HUES64 (cell line): Measurements from ENCODE around the gene VPS54.
A peak's percentile ranks its signal among the peaks of the same experiment; 100 is the strongest.
"Not testable (repeated sequence)": the region's sequence is repeated elsewhere in the genome, so short reads cannot be mapped to it uniquely, and the experiment has no call there.

Source experiments
- H3K27ac ChIP-seq: 2 replicates; pipeline ENCODE4 v1.7.0; 2013; ENCODE audit warnings: low read depth, low read length, inconsistent platforms
- H3K27me3 ChIP-seq: 2 replicates; pipeline ENCODE4 v1.6.1; 2013; ENCODE audit warnings: mild to moderate bottlenecking, low read length; ENCODE audit not compliant: insufficient read depth
- H3K36me3 ChIP-seq: 2 replicates; pipeline ENCODE4 v1.6.1; 2013; ENCODE audit warnings: mild to moderate bottlenecking, low read length; ENCODE audit not compliant: insufficient read depth
- H3K4me1 ChIP-seq: 2 replicates; pipeline ENCODE4 v1.6.1; 2013; ENCODE audit warnings: mild to moderate bottlenecking, low read length, moderate library complexity; ENCODE audit not compliant: insufficient read depth
- H3K4me3 ChIP-seq: 2 replicates; pipeline ENCODE4 v1.5.1; 2013; ENCODE audit warnings: mild to moderate bottlenecking, low read length, moderate library complexity
- H3K9ac ChIP-seq: 2 replicates; pipeline ENCODE4 v1.6.1; 2013; ENCODE audit warnings: mild to moderate bottlenecking, low read depth, low read length
- H3K9me3 ChIP-seq: 2 replicates; pipeline ENCODE4 v1.6.1; 2013; ENCODE audit warnings: low read depth, low read length; ENCODE audit not compliant: insufficient read depth
- WGBS: fragments of 150-250, 120-280 bp; methylation state at CpG from one replicate; pipeline ENCODE4 v1.1.7; 2013; ENCODE audit warnings: missing lambda C conversion rate; 5-methylcytosine and 5-hydroxymethylcytosine counted together

Gene VPS54

DNA sequence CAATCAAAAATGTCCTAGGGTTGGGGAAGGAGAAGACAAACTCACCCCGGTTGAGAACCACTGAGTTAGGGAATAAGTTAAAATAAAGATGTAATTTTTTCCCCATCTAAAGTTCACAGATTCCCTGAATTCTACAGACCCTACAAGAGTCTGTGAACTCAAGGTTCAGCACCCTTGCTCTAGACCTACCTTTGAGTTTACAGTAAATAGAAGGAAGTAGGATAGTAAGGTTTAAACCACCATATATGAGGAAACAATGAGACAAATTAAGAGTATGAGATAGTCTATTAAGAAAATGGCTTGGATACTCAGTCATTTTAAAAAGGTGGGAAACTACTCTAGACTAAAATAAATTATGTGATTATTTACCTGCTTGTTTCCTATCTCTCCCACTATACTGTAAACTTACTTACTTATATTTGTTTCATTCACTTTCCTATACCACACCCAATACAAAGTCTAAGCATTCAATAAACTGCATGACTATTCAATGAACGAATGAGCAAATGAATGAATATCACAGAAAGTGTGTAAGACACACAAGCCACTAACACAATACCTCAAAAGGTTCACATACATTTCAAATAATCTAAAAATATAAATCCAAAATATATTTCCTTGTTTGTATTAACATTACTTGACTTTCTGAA lies 13.4 kb downstream of the VPS54 start:
- no peaks in the 10 kb centered on the region for H3K4me1 ChIP-seq
- WGBS = 100% methylated on average over 1 of the region's 2 CpGs

GRCh38 chr2:64003239-64003638 lies 16.0 kb downstream of the VPS54 start:
- Histone ChIP-seq H3K9ac (no peak overlapping the region), H3K27ac (no peak overlapping the region), H3K36me3 (no peaks in the 10 kb centered on the region; the same call in 1 of the 2 replicates), H3K9me3 (peaks cover 6% of the 10 kb centered on the region; the same call in 1 of the 2 replicates), H3K4me1 (no peaks in the 10 kb centered on the region), H3K4me3 (no peak overlapping the region), H3K27me3 (no peaks in the 10 kb centered on the region)

More for the DNA sequence above, 13.4 kb downstream of the VPS54 start:
- H3K9me3 ChIP-seq = no peaks in the 10 kb centered on the region
- no peak overlapping the region for H3K9ac ChIP-seq
- no peak overlapping the region for H3K27ac ChIP-seq
- H3K36me3 ChIP-seq = no peaks in the 10 kb centered on the region
- H3K4me3 ChIP-seq = no peak overlapping the region
- no peaks in the 10 kb centered on the region for H3K27me3 ChIP-seq

- peaks cover 19% of the 10 kb centered on the region for H3K9me3 ChIP-seq
- WGBS = 95% methylated on average over 5 of the region's 5 CpGs
Observed at GRCh38 chr2:64001382-64002101, 17.7 kb downstream of the VPS54 start.

DNA sequence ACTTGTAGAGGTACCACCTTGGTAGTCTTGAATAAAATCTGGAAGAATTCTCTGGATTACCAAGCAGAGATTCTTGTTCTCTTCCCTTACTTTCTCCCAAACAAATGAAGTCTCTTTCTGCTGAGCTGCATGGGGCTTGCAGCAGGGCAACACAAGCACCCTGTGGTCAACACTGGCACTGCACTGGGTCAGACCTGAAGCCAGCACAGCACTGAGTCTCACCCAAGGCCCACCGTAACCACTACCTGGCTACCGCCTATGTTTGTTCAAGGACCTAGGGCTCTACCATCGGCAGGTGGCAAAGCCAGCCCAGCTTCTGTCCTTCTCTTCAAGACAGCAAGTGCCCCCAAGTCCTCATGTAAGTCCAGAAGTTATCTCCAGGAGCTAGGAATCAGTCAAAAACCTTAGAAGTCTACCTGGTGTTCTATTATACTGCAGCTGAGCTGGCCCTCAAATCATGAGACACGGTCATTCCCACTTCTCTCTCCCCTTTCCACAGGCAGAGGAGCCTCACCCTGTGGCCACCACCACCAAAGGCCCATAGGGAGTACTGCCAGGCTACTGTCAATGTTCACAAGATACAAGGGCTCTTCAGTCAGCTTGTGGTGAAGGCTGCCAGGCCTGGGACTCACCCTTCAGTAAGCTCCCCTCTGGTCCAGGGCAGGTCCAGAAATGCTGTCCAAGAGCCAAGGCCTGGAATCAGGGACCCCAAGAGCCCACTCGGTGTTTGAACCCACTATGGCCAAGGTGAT lies 18.4 kb downstream of the VPS54 start:
- Histone ChIP-seq H3K9me3 (peaks cover 19% of the 10 kb centered on the region), H3K4me3 (no peak overlapping the region), H3K27ac (no peak overlapping the region), H3K9ac (no peak overlapping the region), H3K4me1 (no peaks in the 10 kb centered on the region), H3K27me3 (no peaks in the 10 kb centered on the region), H3K36me3 (no peaks in the 10 kb centered on the region; the same call in 1 of the 2 replicates)
- 91% methylated on average over 5 of the region's 5 CpGs for WGBS

More at GRCh38 chr2:64001382-64002101, 17.7 kb downstream of the VPS54 start:
- Histone ChIP-seq H3K4me1 (no peaks in the 10 kb centered on the region), H3K4me3 (no peak overlapping the region), H3K36me3 (no peaks in the 10 kb centered on the region; the same call in 1 of the 2 replicates), H3K27ac (no peak overlapping the region), H3K9ac (no peak overlapping the region), H3K27me3 (no peaks in the 10 kb centered on the region)

DNA sequence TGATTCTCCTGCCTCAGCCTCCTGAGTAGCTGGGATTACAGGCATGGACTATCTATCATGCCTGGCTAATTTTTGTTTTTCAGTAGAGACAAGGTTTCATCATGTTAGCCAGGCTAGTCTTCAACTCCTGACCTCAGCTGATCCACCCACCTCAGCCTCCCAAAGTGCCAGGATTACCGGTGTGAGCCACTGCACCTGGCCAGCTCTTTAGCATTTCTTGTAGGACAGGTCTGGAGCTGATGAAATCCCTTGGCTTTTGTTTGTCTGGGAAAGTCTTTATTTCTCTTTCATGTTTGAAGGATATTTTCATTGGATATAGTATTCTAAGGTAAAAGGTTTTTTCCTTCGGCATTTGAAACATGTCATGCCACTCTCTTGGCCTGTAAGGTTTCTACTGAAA lies 20.2 kb downstream of the VPS54 start:
- Histone ChIP-seq H3K27ac (no peak overlapping the region), H3K9me3 (peaks cover 19% of the 10 kb centered on the region), H3K9ac (no peak overlapping the region), H3K36me3 (no peaks in the 10 kb centered on the region; the same call in 1 of the 2 replicates), H3K27me3 (no peaks in the 10 kb centered on the region), H3K4me3 (no peak overlapping the region), H3K4me1 (peaks cover under 1% of the 10 kb centered on the region; the same call in 1 of the 2 replicates)
- 98% methylated on average over 2 of the region's 2 CpGs for WGBS

GRCh38 chr2:63996582-63997198 lies 22.5 kb downstream of the VPS54 start:
- WGBS = 95% methylated on average over 10 of the region's 10 CpGs
- H3K27me3 ChIP-seq, H3K36me3 ChIP-seq, H3K4me3 ChIP-seq, H3K9ac ChIP-seq, H3K27ac ChIP-seq: not testable (repeated sequence)
- H3K4me1 ChIP-seq = peaks cover 16% of the 10 kb centered on the region; the same call in 1 of the 2 replicates
- peaks cover 19% of the 10 kb centered on the region for H3K9me3 ChIP-seq

DNA sequence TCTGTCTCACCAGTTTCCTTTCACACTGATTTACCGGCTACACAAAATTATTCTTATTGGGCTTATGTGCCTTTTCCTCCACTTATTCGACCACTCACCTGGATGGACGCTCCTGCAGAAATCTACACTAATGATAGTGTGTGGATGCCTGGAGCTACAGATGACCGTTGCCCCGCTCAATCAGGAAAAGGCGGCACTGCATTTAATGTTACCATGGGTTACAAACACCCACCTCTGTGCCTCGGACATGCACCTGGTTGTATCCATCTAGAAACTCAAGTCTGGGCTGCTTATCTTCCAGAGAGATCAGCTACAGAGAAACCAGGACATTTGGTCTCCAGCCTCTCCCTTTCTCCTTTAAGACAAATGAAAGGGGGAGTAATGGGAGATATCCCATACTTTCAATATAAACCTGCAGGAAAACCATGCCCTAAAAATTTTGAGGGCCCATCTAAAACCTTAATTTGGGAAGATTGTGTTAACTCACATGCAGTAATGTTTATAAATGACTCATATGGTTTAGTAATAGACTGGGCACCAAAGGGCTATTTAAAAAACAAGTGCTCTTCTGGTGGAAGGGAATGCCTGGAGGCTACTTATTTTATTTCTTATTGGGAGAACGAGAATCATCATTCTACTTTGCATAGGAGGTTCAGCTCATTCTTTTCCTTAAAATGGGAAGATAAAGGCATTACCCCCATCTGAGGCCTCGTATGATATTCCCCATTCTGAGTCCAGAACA lies 24.7 kb downstream of the VPS54 start:
- not testable (repeated sequence) for H3K4me3 ChIP-seq, H3K27me3 ChIP-seq, H3K9ac ChIP-seq, H3K36me3 ChIP-seq, H3K27ac ChIP-seq
- Histone ChIP-seq H3K4me1 (peaks cover 16% of the 10 kb centered on the region; the same call in 1 of the 2 replicates), H3K9me3 (peaks cover 21% of the 10 kb centered on the region)
- WGBS = 97% methylated on average over 9 of the region's 9 CpGs

GRCh38 chr2:63993871-63994270 lies 25.4 kb downstream of the VPS54 start:
- Histone ChIP-seq H3K9me3 (peaks cover 21% of the 10 kb centered on the region), H3K36me3 (peaks cover 3% of the 10 kb centered on the region; the same call in 1 of the 2 replicates), H3K4me3 (no peak overlapping the region), H3K27me3 (no peaks in the 10 kb centered on the region), H3K4me1 (peaks cover 16% of the 10 kb centered on the region; the same call in 1 of the 2 replicates), H3K9ac (no peak overlapping the region), H3K27ac (no peak overlapping the region)
- 89% methylated on average over 5 of the region's 5 CpGs for WGBS

GRCh38 chr2:63993130-63993584 lies 26.1 kb downstream of the VPS54 start:
- not testable (repeated sequence) for H3K36me3 ChIP-seq, H3K4me3 ChIP-seq, H3K27me3 ChIP-seq, H3K9ac ChIP-seq
- H3K27ac ChIP-seq = 0 out of 2 replicates have a peak overlapping the region, but pooled peaks have one; percentile 9
- WGBS = 87% methylated on average over 8 of the region's 9 CpGs
- H3K4me1 ChIP-seq = peaks cover 16% of the 10 kb centered on the region; the same call in 1 of the 2 replicates
- H3K9me3 ChIP-seq = peaks cover 18% of the 10 kb centered on the region

DNA sequence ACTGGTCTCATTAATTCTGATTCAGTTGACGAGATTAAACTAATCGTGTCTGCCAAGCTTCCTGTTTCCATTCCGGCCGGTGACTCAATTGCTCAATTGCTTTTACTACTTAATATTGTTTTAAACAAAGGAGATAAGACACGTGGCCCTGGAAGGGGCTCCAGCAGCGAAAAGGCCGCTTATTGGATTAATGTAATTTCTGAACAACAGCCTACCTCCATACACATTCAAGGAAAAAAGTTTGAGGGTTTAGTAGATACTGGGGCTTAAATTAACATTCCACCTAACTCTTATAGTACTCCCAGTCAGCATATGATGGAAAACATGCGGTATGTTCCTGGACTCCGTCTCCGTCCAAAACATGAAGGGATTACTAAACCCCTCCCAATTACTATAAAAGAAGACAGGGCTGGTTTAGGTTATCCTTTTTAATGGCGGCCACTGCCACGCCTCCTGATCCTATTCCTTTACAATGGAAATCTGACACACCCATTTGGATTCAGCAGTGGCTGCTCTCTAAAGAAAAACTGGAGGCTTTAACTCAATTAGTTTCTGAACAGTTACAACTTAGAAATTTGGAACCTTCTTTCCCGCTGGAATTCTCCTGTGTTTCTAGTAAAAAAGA lies 27.1 kb downstream of the VPS54 start:
- H3K9me3 ChIP-seq = peaks cover 9% of the 10 kb centered on the region
- peaks cover 16% of the 10 kb centered on the region; the same call in 1 of the 2 replicates for H3K4me1 ChIP-seq
- H3K27ac ChIP-seq = no peak overlapping the region
- H3K9ac ChIP-seq = no peak overlapping the region
- no peak overlapping the region for H3K4me3 ChIP-seq
- WGBS = 91% methylated on average over 11 of the region's 13 CpGs
- peaks cover 3% of the 10 kb centered on the region; the same call in 1 of the 2 replicates for H3K36me3 ChIP-seq
- H3K27me3 ChIP-seq = no peaks in the 10 kb centered on the region
